Loucy (cell line): ENCODE data around the gene SIAH3.

Experiments
- EZH2phosphoT487 ChIP-seq: fragments of 200-600 bp; IDR thresholded peaks from 2 replicates; pipeline ENCODE4 v1.6.1; 2018; ENCODE audit warnings: antibody characterized with exemption, mild to moderate bottlenecking, moderate library complexity, borderline replicate concordance
- TF ChIP-seq, protein P1 (sequence below): fragments of 200-600 bp; sonication (generic); conservative IDR thresholded peaks from 2 replicates; pipeline ENCODE4 v1.5.1; 2014; ENCODE audit warnings: mild to moderate bottlenecking, antibody characterized with exemption, low read length

GRCh38 chr13:45851956-45852355 lies 403 bp upstream of the SIAH3 start:
- TF ChIP-seq, protein P1, sequence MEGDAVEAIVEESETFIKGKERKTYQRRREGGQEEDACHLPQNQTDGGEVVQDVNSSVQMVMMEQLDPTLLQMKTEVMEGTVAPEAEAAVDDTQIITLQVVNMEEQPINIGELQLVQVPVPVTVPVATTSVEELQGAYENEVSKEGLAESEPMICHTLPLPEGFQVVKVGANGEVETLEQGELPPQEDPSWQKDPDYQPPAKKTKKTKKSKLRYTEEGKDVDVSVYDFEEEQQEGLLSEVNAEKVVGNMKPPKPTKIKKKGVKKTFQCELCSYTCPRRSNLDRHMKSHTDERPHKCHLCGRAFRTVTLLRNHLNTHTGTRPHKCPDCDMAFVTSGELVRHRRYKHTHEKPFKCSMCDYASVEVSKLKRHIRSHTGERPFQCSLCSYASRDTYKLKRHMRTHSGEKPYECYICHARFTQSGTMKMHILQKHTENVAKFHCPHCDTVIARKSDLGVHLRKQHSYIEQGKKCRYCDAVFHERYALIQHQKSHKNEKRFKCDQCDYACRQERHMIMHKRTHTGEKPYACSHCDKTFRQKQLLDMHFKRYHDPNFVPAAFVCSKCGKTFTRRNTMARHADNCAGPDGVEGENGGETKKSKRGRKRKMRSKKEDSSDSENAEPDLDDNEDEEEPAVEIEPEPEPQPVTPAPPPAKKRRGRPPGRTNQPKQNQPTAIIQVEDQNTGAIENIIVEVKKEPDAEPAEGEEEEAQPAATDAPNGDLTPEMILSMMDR = no peak
- no peak for TF ChIP-seq EZH2phosphoT487
